Ishikawa (cell line): Measurements from ENCODE around the gene C10orf95.

Source experiments
- CEBPB ChIP-seq: IDR thresholded peaks from 2 replicates; pipeline ENCODE4 v1.6.1; 2012
- EGR1 ChIP-seq: IDR thresholded peaks from 2 replicates; pipeline ENCODE4 v1.6.1; 2012
- EP300 ChIP-seq: IDR thresholded peaks from 2 replicates; pipeline ENCODE4 v1.6.1; 2012; ENCODE audit warnings: borderline replicate concordance
- FOXM1 ChIP-seq: IDR thresholded peaks from 2 replicates; pipeline ENCODE4 v1.6.1; 2012; ENCODE audit warnings: low read depth, borderline replicate concordance
- MAX ChIP-seq: IDR thresholded peaks from 2 replicates; pipeline ENCODE4 v1.6.1; 2012
- NFIC ChIP-seq: IDR thresholded peaks from 2 replicates; pipeline ENCODE4 v1.6.1; 2012
- RAD21 ChIP-seq: IDR thresholded peaks from 2 replicates; pipeline ENCODE4 v1.6.1; 2012; ENCODE audit warnings: low read depth
- REST ChIP-seq: IDR thresholded peaks from 2 replicates; pipeline ENCODE4 v1.6.1; 2012; ENCODE audit warnings: low read depth, mild to moderate bottlenecking
- TAF1 ChIP-seq: IDR thresholded peaks from 2 replicates; pipeline ENCODE4 v1.6.1; 2012; ENCODE audit warnings: low read depth, mild to moderate bottlenecking
- TCF12 ChIP-seq: IDR thresholded peaks from 2 replicates; pipeline ENCODE4 v1.6.1; 2012; ENCODE audit warnings: low read depth
- USF1 ChIP-seq: IDR thresholded peaks from 2 replicates; pipeline ENCODE4 v1.6.1; 2012
- YY1 ChIP-seq: IDR thresholded peaks from 2 replicates; pipeline ENCODE4 v1.6.1; 2012; ENCODE audit warnings: low read depth
- ZBTB7A ChIP-seq: IDR thresholded peaks from 2 replicates; pipeline ENCODE4 v1.6.1; 2012; ENCODE audit warnings: low read depth

GRCh38 chr10:102435529-102436233, 15.7 kb downstream of the C10orf95 start:
- TF ChIP-seq EP300 (no peak), CEBPB (no peak), TAF1 (no peak), YY1 (no peak), REST (no peak), NFIC (no peak), MAX (no peak), FOXM1 (no peak), TCF12 (no peak), RAD21 (no peak), ZBTB7A (no peak), EGR1 (0 out of 2 replicates have a peak, but pooled peaks have one; percentile 18), USF1 (no peak)
